Coronary artery (tissue), 2 donors: Measurements from ENCODE around the gene FNDC11.
"Not testable (repeated sequence)": the region's sequence is repeated elsewhere in the genome, so short reads cannot be mapped to it uniquely, and the experiment has no call there.

Experiments used
- DNase-seq: peaks from one replicate; pipeline ENCODE4 v3.0.0-alpha.2; 2017; ENCODE audit warnings: low spot score
- H3K27ac ChIP-seq, 2 donors: fragments of 200-600 bp; sonication (generic); one replicate each; pipeline ENCODE4 v1.5.1; 2016 to 2019
- H3K4me3 ChIP-seq: fragments of 200-600 bp; sonication (generic); 2 replicates; pipeline ENCODE4 v1.5.1; 2016; ENCODE audit warnings: mild to moderate bottlenecking, moderate library complexity
- CTCF ChIP-seq: fragments of 200-600 bp; sonication (generic); IDR thresholded peaks from one replicate; pipeline ENCODE4 v1.5.1; 2019; ENCODE audit warnings: antibody characterized with exemption

Gene FNDC11

DNA sequence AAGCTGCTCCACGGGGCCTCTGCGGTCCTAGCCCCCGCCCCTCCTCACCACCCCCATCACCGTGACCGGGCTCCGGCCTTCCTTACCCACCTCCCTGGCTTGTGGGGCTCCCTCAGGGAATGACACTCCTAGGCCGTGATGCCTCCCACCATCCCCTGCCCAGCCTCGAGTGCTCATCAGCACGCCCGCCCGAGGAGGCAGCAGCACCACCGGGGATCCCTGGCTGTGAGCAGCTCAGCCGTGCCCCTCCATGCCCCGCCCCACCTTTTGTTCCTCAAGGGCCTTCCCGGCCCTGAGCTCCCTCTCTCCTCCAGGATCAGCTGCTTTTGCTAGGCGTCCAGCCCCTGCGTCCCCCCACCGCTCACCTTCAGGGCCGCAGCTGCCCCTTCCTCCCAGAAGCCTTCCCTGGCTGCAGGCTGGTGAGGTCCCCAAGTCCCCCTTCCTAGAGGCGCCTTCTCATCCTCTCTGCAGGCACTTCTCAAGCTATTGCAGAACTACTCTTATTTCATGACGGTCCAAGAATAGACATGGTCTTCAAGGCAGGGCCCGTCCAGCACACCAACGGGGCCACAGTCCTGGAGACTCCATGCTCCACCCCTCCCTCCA lies 3.0 kb downstream of the FNDC11 start:
- no peak for TF ChIP-seq CTCF
- DNase-seq, result no peak
- H3K4me3 ChIP-seq, result no peak overlapping the region
- no peak overlapping the region for H3K27ac ChIP-seq

DNA sequence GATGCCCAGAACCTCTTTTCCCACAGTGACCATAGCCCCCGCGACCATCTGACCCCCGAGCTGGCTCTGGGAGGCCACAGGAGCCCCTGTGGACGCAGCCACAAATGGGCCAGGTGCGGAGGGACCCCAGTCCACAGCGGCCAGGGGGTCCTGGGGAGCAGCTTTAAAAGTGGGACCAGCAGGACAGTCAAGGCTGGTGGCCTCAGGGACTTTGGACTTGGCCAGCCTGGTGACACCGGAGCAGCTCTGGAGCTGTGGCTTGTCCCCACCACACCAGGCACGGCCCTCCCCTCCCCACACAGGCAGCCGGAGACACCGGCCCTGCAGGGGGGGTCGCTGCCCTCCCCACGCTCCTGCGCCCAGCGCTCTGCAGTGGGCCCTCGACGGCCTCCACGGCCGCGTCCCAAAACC lies 3.5 kb downstream of the FNDC11 start:
- Histone ChIP-seq H3K27ac (no peak overlapping the region), H3K4me3 (no peak overlapping the region)
- DNase-seq, result no peak
- no peak for TF ChIP-seq CTCF

GRCh38 chr20:63558804-63559484 lies 5.0 kb downstream of the FNDC11 start:
- no peak overlapping the region for H3K4me3 ChIP-seq
- no peak for TF ChIP-seq CTCF
- no peak overlapping the region for H3K27ac ChIP-seq
- DNase-seq, result no peak

DNA sequence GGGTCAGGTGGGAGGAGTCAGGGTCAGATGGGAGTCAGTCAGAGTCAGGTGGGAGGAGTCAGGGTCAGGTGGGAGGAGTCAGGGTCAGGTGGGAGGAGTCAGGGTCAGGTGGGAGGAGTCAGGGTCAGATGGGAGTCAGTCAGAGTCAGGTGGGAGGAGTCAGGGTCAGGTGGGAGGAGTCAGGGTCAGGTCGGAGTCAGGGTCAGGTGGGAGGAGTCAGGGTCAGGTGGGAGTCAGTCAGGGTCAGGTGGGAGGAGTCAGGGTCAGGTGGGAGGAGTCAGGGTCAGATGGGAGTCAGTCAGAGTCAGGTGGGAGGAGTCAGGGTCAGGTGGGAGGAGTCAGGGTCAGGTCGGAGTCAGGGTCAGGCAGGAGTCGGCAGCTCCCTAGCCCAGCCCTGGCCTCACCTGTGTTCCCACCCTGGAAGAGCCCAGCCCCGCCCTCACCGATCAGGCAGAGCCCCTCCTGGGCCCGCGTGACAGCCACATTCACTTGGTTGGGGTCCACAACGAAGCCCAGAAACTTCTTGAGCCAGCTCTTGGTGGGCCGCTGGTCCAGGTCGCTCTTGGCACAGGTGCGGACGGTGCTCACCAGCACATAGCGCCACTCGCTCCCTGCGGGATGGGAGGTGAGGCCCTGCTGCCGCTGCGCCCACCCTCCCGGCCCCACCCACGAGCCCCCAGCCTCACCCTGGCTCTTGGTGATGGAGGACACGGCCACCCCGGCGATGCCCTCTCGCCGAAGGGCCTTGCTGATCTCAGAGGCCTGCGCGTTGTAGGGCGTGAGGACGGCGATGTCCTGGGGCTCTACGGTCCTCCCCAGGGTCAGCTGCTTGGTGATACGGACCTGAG lies 5.8 kb downstream of the FNDC11 start:
- H3K27ac ChIP-seq, H3K4me3 ChIP-seq, DNase-seq: not testable (repeated sequence)

DNA sequence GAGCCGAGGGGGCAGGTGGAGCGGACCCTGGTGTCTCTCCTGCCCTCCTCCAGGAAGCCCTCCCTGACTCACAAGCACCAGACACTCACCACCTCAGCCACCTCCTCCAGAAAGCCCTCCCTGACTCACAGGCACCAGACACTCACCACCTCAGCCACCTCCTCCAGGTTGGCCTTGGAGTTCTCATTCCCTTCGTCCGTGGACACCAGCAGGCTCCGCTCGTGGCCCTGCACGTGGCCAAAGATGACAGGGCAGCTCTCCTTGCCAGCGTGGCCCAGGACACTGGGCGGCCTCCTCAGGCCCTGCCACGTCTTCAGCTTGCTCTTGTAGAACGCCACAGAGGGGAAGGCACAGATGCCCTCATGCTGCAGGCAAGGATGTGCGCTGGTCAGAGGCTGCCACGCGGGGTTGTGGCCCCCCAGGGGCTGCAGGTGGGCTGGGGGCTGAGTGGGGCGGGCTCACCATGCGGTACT lies 6.4 kb downstream of the FNDC11 start:
- H3K4me3 ChIP-seq, result no peak overlapping the region
- TF ChIP-seq CTCF, result no peak
- no peak overlapping the region for H3K27ac ChIP-seq
- DNase-seq, result no peak

- Histone ChIP-seq H3K27ac (no peak overlapping the region), H3K4me3 (no peak overlapping the region)
- no peak for DNase-seq
- no peak for TF ChIP-seq CTCF
Observed at GRCh38 chr20:63560856-63561609, 7.1 kb downstream of the FNDC11 start.
